HepG2 (cell line): ENCODE measurements around the gene TTYH2. TPM values are rescaled to one million over a fixed set of nuclear protein-coding genes. Genes with fewer than 3 reads are reported as not detected.

Source experiments
- ATAC-seq: fragments of 200-7000 bp; cut with Tn5 transposase; 3 replicates; pipeline ENCODE4 v1.9.1; 2020; ENCODE audit warnings: mild to moderate bottlenecking, moderate library complexity
- BruUV-seq: library from RNA; stranded (reverse); fragments of 400-500 nt; replicated peaks from 2 replicates; lab custom pipeline; 2021; lab: Mats Ljungman, UMichigan
- CTCF ChIA-PET: fragments of 300-600 bp; formaldehyde crosslinking; extraction: SDS; loops from one replicate; lab custom pipeline; 2021; ENCODE audit warnings: low total read pairs, inconsistent platforms, low intra/inter-chr PET ratio; lab: Yijun Ruan, JAX
- POLR2A ChIA-PET: fragments of 350-600 bp; sonication (Branson Sonifier 250); formaldehyde crosslinking; loops from one replicate; lab custom pipeline; 2020; ENCODE audit warnings: antibody characterized with exemption, inconsistent platforms; lab: Yijun Ruan, JAX
- DNase-seq: peaks from one replicate; pipeline ENCODE4 v3.0.0-alpha.2; 2015; ENCODE audit warnings: low spot score
- FAIRE-seq: peaks from 3 replicates; lab custom pipeline; 2011; peaks lifted over from hg19 to GRCh38; lab: Jason Lieb, UNC
- H2AFZ ChIP-seq: one replicate; pipeline ENCODE4 v1.6.1; 2011; ENCODE audit warnings: low read length, inconsistent platforms
- H3K27ac ChIP-seq: fragments of 300-600 bp; 3 replicates; pipeline ENCODE4 v1.8.0; 2011; ENCODE audit warnings: mixed run types, mild to moderate bottlenecking, mixed read lengths, low read length, inconsistent platforms; ENCODE audit not compliant: insufficient read depth; ENCODE audit errors: extremely low read length
- H3K27me3 ChIP-seq, 2 experiments: fragments of 200-600 bp in 1 of 2; 2 replicates in 1 of 2; 3 replicates in 1 of 2; pipeline versions ENCODE4 v1.6.0 to v1.8.0; 2011; ENCODE audit warnings: low read length in 2 of 2, mild to moderate bottlenecking in 2 of 2, moderate library complexity in 2 of 2, inconsistent platforms in 1 of 2; ENCODE audit not compliant: insufficient read depth in 2 of 2, control insufficient read depth in 1 of 2
- H3K36me3 ChIP-seq, 2 experiments: fragments of 200-600 bp in 1 of 2; replicated peaks in 1 of 2; 2 replicates in 1 of 2; 3 replicates in 1 of 2; pipeline versions ENCODE4 v1.5.1 to v1.8.0; 2011; ENCODE audit warnings: low read length in 2 of 2, inconsistent platforms in 1 of 2; ENCODE audit not compliant: insufficient read depth in 2 of 2, control insufficient read depth in 1 of 2
- H3K4me1 ChIP-seq: 2 replicates; pipeline ENCODE4 v1.5.1; 2012; ENCODE audit warnings: low read length, inconsistent platforms; ENCODE audit not compliant: insufficient read depth
- H3K4me2 ChIP-seq: 2 replicates; pipeline ENCODE4 v1.6.0; 2011; ENCODE audit warnings: low read depth, low read length, inconsistent platforms
- H3K4me3 ChIP-seq, 3 experiments: fragments of 200-600 bp in 1 of 3; sonication (generic), shearing (Covaris generic) in 1 of 3; replicated peaks in 1 of 3; 2 replicates each; pipeline ENCODE4 v1.5.1; 2011 to 2016; ENCODE audit warnings: low read length in 3 of 3, inconsistent platforms in 2 of 3, low read depth in 2 of 3, mild to moderate bottlenecking in 2 of 3, control low read depth in 1 of 3, mixed read lengths in 1 of 3; ENCODE audit not compliant: insufficient read depth in 1 of 3
- H3K79me2 ChIP-seq: one replicate; pipeline ENCODE4 v1.6.1; 2011; ENCODE audit warnings: low read length, inconsistent platforms; ENCODE audit not compliant: insufficient read depth
- H3K9ac ChIP-seq: 2 replicates; pipeline ENCODE4 v1.6.0; 2011; ENCODE audit warnings: mild to moderate bottlenecking, low read depth, low read length, inconsistent platforms; ENCODE audit not compliant: insufficient read depth
- H3K9me3 ChIP-seq: 2 replicates; pipeline ENCODE4 v1.5.1; 2012; ENCODE audit warnings: mild to moderate bottlenecking, low read length
- H4K20me1 ChIP-seq: 2 replicates; pipeline ENCODE4 v1.6.0; 2011; ENCODE audit warnings: inconsistent platforms, mild to moderate bottlenecking, low read length, moderate library complexity; ENCODE audit not compliant: insufficient read depth
- BCL3 ChIP-seq: sonication (generic); formaldehyde crosslinking; IDR thresholded peaks from 2 replicates; pipeline ENCODE4 v1.5.1; 2020; ENCODE audit warnings: mild to moderate bottlenecking, missing genetic modification reagents, moderate library complexity
- POGZ ChIP-seq: sonication (generic); formaldehyde crosslinking; IDR thresholded peaks from 2 replicates; pipeline ENCODE4 v1.4.0; 2020; ENCODE audit warnings: mild to moderate bottlenecking, missing genetic modification reagents
- SOX6 ChIP-seq, 2 experiments: fragments of 450-650 bp in 1 of 2; sonication (generic) in 1 of 2; formaldehyde crosslinking in 1 of 2; IDR thresholded peaks; 2 replicates each; pipeline versions ENCODE4 v1.4.0 to v1.6.1; 2017 to 2020; ENCODE audit warnings: antibody characterized with exemption in 1 of 2, mild to moderate bottlenecking in 1 of 2, missing genetic modification reagents in 1 of 2
- ZFAT ChIP-seq: sonication (generic); formaldehyde crosslinking; conservative IDR thresholded peaks from 2 replicates; pipeline ENCODE4 v1.8.1; 2023; ENCODE audit warnings: missing genetic modification reagents, inconsistent platforms
- ZFX ChIP-seq: sonication (generic); formaldehyde crosslinking; IDR thresholded peaks from 2 replicates; pipeline ENCODE4 v1.4.0; 2020; ENCODE audit warnings: mild to moderate bottlenecking, low read depth, missing genetic modification reagents, moderate library complexity
- ZNF75D ChIP-seq: sonication (generic); formaldehyde crosslinking; IDR thresholded peaks from 2 replicates; pipeline ENCODE4 v1.8.1; 2023; ENCODE audit warnings: missing genetic modification reagents, mild to moderate bottlenecking, borderline replicate concordance
- WGBS: methylation state at CpG from one replicate; pipeline ENCODE4 v1.1.6; 2017; ENCODE audit warnings: low lambda C conversion rate; 5-methylcytosine and 5-hydroxymethylcytosine counted together
- in situ Hi-C: cut with HindIII; loops from 2 replicates; pipeline ENCODE4 v1.10.0; 2017; ENCODE audit warnings: low pct_unique_long_range_greater_than_20kb; ENCODE audit not compliant: extremely low pct_ligation_motif_present
- intact Hi-C: fragments of 100-400 bp; cut with micrococcal nuclease; formaldehyde crosslinking; loops from one replicate; pipeline ENCODE4 v1.10.0; 2022; ENCODE audit not compliant: unreplicated experiment
- polyA plus RNA-seq, 8 experiments: library from polyadenylated mRNA; depleted of rRNA in 3 of 8; stranded (reverse) in 7 of 8; unstranded in 1 of 8; fragments of >200 nt; fragmentation: Illumina TruSeq in 4 of 8; extraction: Trizol in 4 of 8; gene quantifications; 2 replicates each; pipeline versions ENCODE4 v1.2.1 to v1.2.3, GENCODE V29; 2011 to 2016; ENCODE audit warnings: low read depth in 4 of 8, missing spikeins in 1 of 8, mixed read lengths in 1 of 8; ENCODE audit not compliant: insufficient read depth in 1 of 8
- total RNA-seq, 5 experiments: library from RNA; depleted of rRNA; stranded (reverse); fragments of >200 nt; fragmentation: Illumina TruSeq; extraction: Trizol; gene quantifications; 2 replicates each; pipeline ENCODE4 v1.2.3, GENCODE V29; 2016; ENCODE audit warnings: low read depth in 1 of 5

Gene TTYH2
- total and polyA plus RNA-seq, 2 of the 13 experiments (the other 11 are each of a cell fraction or from before 2014, with no cell fraction given), result 0.77 to 0.96 TPM

- Histone ChIP-seq H3K36me3 (no peaks in the 10 kb centered on the region), H3K4me2 (no peak overlapping the region), H3K4me3 (no peak overlapping the region), H2AFZ (no peak overlapping the region), H3K4me1 (peaks cover 14% of the 10 kb centered on the region), H3K9ac (no peak overlapping the region), H3K79me2 (no peaks in the 10 kb centered on the region), H4K20me1 (no peaks in the 10 kb centered on the region), H3K27ac (no peak overlapping the region), H3K9me3 (no peaks in the 10 kb centered on the region), H3K27me3 (peaks cover 23 to 72% of the 10 kb centered on the region in 2 experiments)
- FAIRE-seq (no peak), ATAC-seq (no peak), DNase-seq (no peak)
- no TSS peak for BruUV-seq
- ChIA-PET CTCF (no interaction called here), POLR2A (no interaction called here)
- WGBS, result 36% methylated on average over 29 of the region's 30 CpGs
- TF ChIP-seq ZFAT, result no peak
- no peak for TF ChIP-seq ZFX (CRISPR knock-in tag)
- TF ChIP-seq BCL3 (CRISPR knock-in tag), result no peak
- no peak for TF ChIP-seq POGZ (CRISPR knock-in tag)
- TF ChIP-seq ZNF75D (CRISPR knock-in tag), result no peak
- no peak for TF ChIP-seq SOX6 (IDR thresholded peaks at IDR 0.05)
- no peak for TF ChIP-seq SOX6 (CRISPR knock-in tag; IDR thresholded peaks at IDR 0.05)
- in situ Hi-C loops (no loop called here), intact Hi-C loops (no loop called here)
Observed at GRCh38 chr17:74196541-74197317, 16.6 kb upstream of the TTYH2 start.
